Esophagus squamous epithelium (tissue), 4 donors: Measurements from ENCODE around the gene CD109.

ENCODE experiments used
- CTCF ChIP-seq, 6 experiments: fragments of 450-650 bp in 4 of 6; fragments of 200-600 bp in 2 of 6; sonication (generic) in 2 of 6; IDR thresholded peaks; one replicate each; pipeline ENCODE4 v1.5.1; 2016 to 2019; ENCODE audit warnings: antibody characterized with exemption in 6 of 6, mild to moderate bottlenecking in 4 of 6, moderate library complexity in 4 of 6
- POLR2A ChIP-seq, 4 donors: fragments of 450-650 bp; IDR thresholded peaks; one replicate each; pipeline ENCODE4 v1.6.1; 2017; ENCODE audit warnings: antibody characterized with exemption in 4 of 4, mild to moderate bottlenecking in 4 of 4, moderate library complexity in 3 of 4

- TF ChIP-seq CTCF (IDR thresholded peaks at IDR 0.05) (no peak), POLR2A (IDR thresholded peaks at IDR 0.05) (no peak)
Measured at GRCh38 chr6:73826571-73826970, 130.6 kb downstream of the CD109 start.
